Measurements from ENCODE around the gene MMD.

DNA sequence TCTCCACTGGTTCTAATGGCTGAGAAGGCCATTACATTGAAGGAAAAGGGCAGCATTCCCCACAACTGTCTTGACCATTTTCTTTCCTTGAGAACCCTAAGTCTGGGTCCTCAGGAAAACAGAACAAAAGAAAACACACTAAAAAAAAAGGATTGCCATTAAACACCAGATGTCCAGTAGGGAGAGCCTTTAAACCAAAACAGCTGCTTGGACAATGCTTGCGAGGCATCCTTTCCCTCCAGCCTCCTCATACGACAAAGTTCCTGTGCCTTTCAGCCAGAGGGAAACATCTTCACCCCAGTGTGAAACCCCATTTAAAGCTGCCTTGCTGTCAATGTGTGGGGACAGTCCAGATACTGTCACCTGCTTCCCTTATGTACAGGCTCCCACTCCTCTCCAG lies 74.3 kb downstream of the MMD start:
- no peak for TF ChIP-seq CTCF (conservative IDR thresholded peaks at IDR 0.05; ENCODE audit: low read length)
- TF ChIP-seq EZH2phosphoT487 (IDR thresholded peaks at IDR 0.05; ENCODE audit: borderline replicate concordance) = no peak

All from Loucy (cell line).